HT-29 (cell line): ENCODE data around the gene AP2A1. TPM values are rescaled to one million over a fixed set of nuclear protein-coding genes. Genes with fewer than 3 reads are reported as not detected.
"Not testable (repeated sequence)": the region's sequence is repeated elsewhere in the genome, so short reads cannot be mapped to it uniquely, and the experiment has no call there.

Source experiments
- DNase-seq: peaks from one replicate; pipeline ENCODE4 v3.0.0-alpha.2; 2015; ENCODE audit warnings: low spot score
- total RNA-seq: library from RNA; depleted of rRNA; stranded (reverse); fragments of >200 nt; shearing (Covaris generic); gene quantifications from 2 replicates; pipeline ENCODE4 v1.2.3, GENCODE V29; 2014; rRNA removed

Gene AP2A1
- total RNA-seq: 122 and 131 TPM in 2 replicates

GRCh38 chr19:49766930-49767299 is at the start of gene AP2A1:
Gene AP2A1 (plus strand): TSS chr19:49767001. CDS start chr19:49767134, 133 bp downstream.
- DNase-seq: no peak

DNA sequence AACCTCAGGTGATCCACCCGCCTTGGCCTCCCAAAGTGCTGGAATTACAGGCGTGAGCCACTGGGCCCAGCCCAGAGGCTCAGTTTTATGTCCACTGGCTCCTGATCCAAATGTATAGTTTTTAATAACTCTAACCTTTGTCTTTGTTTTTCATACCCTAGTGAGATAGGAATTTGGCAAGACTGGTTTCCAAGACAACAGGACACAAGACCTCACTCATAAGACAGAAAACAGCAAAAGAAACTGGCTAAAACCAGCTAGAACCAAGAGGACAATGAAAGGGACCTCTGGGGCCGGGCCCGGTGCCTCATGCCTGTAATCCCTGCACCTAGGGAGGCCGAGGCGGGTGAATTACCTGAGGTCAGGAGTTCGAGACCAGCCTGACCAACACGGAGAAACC is 48.3 kb upstream of the AP2A1 start:
- DNase-seq: no peak

DNA sequence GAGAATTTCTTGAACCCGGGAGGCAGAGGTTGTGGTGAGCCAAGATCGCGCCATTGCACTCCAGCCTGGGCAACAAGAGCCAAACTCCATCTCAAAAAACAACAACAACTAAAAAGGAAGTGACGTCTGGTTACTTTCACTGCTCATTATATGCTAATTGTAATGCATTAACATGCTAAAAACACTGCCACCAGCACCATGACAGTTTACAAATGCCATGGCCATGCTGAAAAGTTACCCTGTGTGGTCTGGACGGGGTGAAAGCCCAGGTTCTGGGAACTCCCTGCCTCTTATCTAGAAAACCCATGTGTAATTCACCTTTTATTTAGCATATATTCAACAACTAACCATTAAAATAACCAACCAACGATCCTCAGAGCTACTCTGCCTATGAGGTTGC is 47.8 kb upstream of the AP2A1 start:
- DNase-seq: no peak

DNA sequence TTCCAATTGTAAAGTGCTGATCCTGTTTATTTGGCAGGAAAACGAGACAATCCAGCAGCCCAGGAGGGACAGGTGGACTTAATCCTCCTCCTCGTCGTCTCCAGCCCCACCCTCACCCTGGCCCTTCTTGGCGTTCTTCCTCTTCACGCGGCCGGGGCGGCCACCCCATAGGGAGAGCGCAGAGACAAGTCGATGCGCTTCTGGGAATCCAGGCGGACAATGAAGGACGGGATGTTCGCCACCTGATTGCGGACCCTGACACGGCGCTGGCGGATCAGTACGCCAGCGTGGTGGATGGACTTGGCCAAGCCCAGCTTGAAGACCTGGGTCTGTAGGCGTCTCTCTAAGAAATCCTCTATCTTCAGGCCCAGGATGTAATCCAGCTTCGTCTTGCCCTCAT is 47.4 kb upstream of the AP2A1 start:
- not testable (repeated sequence) for DNase-seq

DNA sequence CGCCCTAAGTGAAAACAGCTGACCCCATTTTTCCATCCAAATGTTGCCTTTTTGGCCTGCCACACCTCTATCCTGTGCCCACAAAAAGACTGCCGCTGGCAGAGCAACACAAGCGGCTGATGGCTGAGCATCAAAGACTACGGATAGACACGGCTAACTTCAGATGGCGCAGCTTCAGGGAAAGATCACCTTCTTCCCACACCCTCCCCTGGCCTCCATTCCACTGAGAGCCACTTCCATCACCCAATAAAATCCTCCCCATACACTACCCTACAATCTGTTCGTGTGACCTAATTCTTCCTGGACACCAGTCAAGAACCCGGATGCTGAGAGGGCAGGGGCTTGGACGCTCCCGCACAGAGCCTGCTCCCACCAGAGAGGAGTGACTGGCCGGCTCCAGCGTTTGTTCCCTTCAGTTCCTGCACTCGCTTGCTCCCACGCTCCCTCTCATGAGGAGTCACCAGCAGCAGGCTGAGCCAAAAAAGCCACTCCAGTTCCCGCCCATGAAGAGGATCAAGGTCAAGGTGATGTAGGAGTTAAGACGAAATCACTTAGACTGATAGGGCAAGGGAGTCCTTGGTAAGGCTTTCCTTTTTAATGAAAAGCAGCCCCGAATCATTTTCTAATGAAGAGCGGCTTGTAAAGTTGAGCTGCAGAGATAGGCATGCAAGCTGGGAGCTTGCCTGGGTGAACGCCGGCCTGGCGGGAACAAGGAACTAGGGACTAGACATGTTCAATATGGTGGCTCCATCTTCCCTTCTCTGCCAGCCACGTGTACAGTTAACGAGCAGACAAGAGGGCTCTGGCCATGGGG is 39.4 kb upstream of the AP2A1 start:
- no peak for DNase-seq

GRCh38 chr19:49730166-49730565 is 36.6 kb upstream of the AP2A1 start:
- no peak for DNase-seq

DNA sequence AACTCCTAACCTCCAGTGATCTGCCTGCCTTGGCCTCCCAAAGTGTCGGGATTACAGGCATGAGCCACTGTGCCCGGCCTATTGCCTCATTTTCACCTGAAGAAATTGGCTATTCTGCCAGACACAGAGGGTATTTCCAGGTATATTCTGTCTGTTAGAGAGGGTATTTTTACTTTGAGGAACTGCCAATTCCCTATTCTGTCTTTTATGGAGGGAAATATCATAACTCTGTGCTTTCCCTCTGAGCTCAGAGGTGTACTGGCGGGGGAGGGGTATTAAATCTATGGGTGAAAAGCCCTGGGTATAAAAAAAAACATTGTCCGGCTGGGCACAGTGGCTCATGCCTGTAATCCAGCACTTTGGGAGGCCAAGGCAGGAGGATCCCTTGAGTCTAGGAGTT is 28.5 kb upstream of the AP2A1 start:
- DNase-seq: no peak

- DNase-seq: no peak
Measured at GRCh38 chr19:49739098-49739497, 27.7 kb upstream of the AP2A1 start.

GRCh38 chr19:49739933-49740332 is 26.9 kb upstream of the AP2A1 start:
- DNase-seq: no peak

GRCh38 chr19:49741210-49741844 is 25.5 kb upstream of the AP2A1 start:
- no peak for DNase-seq

DNA sequence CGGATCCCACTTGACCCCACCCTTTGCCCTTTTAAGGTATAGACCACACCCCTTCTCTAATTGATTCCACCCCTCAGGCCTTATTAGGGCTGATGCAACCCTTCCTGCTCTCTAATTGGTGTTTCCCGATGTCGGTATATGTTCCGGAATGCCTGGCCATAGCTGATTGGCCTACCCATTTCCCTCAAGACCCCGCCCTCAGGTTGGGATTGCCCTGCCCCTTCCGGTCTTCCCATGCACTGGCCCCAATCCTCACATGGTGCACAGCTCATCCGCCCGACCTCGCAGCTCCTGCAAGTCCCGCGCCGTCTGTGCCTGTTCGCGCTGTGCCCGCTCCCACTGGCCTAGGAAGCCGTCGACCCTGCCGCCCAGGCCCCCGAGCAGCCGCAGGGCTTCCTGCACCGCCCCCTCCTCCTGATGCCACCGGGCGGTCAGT is 21.8 kb upstream of the AP2A1 start:
- DNase-seq: no peak

DNA sequence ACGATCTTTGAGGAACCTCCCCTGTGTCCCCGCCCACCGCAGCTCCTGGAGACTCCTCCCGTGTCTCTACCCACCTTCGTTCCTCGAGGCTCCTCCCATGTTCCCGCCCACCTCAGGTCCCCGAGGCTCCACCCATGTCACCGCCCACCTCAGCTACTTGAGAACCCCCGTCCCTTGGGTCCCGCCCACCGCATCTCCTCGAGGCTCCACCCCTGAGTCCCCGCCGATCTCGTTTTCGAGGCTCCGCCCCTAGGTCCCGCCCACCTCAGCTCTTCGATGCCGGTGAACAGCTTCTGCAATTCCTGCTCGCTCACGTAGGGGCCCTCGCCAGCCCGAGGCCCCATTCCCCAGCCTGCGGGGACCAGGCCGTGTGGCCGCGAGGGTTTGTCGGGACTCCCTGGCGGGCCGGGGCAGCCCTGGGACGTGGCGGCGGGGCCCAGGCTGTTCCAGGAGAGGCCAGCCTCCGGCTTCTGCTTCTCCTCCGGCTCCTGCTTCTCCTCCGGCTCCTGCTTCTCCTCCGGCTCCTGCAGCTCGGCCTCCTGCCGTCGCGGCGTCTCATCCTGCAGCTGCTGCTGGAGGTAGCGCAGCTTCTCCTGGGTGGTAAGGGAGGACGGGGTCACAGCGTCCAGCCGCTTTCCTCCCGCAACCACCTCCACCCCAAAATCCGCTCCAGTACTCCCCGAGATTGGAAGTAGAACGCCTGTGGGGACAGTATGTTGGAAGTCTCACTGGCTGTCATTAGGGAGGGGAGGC is 20.4 kb upstream of the AP2A1 start:
- DNase-seq: peak; percentile 29

DNA sequence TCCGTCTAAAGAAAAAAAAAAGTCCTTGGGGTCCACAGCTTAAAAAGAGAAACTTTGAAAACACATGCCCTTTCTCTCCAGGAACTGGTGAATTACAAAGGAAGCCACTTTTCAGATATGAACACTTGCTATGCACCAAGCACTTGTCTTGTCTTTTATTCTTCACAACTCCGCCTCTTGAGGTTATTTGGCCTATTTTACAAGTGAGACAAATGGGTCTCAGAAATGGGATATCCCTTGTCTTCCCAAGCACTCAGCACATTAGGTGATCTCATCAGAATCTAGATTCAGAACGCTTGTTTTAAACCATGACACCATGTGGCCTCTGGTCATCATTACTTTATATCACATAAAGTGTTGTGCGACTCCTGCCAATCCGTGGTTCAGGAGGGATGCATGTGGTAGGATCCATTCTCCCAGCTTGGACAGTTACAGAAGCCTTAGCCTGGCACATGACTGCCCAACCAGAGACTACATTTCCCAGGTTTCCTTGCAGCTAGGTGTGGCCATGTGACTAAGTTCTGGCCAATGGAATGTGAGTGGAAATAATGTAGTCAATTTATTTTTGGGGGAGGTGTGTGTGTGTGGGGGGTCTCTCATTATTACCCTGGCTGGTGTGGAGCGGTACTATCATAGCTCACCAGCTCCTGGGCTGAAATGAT is 17.6 kb upstream of the AP2A1 start:
- DNase-seq: peak; percentile 36

DNA sequence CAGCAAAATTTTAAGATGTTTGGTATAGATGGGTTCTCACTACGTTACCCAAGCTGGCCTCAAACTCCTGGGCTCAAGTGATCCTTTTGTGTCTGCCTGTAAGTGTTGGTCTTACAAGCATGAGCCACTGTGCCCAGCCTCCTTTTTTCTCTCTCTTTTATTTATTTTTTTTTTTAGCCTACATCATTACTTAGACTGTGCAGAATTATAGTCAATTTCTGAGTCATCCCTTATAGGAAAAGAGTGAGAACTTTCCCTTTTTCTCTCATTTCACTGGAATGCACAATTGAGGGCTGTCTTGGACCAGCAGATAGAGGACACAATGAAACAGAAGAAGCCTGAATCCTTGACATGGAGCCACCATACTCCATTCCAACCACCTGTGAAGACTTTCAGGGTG is 17.0 kb upstream of the AP2A1 start:
- no peak for DNase-seq

GRCh38 chr19:49752701-49753100 is 14.1 kb upstream of the AP2A1 start:
- DNase-seq: no peak

DNA sequence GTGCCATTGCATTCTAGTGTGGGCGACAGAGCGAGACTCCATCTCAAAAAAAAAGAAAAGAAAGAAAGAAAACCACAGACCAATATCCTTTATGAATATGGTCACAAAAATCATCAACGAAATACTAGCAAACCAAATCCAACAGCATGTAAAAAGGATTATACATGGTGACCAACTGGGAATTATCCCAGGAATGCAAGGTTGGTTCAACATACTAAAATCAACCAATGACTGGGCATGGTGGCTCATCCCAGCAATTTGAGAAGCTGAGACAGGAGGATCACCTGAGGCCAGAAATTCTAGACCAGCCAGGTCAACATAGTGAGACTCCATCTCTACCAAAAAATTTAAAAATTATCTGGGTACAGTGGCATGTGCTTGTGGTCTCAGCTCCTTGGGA is 10.8 kb upstream of the AP2A1 start:
- no peak for DNase-seq

GRCh38 chr19:49758292-49758691 is 8.5 kb upstream of the AP2A1 start:
- DNase-seq: no peak

DNA sequence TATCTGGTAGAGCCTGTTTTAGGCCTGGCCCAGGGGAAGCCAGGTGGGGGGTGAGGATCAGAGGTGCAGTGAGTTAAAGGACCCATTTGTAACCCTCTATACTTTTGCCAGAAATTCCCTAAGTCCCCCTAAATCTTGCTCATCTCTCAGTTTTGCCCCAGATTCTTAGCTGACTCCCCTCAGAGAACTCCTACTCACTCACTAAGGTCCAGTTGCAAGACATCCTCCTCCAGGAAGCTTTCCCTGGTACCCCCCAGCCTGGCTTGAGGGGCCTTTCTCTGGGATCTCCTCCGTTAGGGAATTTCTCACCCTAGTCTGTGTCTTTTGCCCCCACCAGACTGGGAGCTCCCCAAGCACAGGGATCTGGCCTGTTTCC is 5.6 kb upstream of the AP2A1 start:
- no peak for DNase-seq

GRCh38 chr19:49761625-49762311 is 5.0 kb upstream of the AP2A1 start:
- no peak for DNase-seq

GRCh38 chr19:49763230-49763629 is 3.6 kb upstream of the AP2A1 start, which contains the start of gene TSKS:
Gene TSKS (minus strand): TSS chr19:49763306. CDS start chr19:49763247, 59 bp downstream.
- DNase-seq: no peak

DNA sequence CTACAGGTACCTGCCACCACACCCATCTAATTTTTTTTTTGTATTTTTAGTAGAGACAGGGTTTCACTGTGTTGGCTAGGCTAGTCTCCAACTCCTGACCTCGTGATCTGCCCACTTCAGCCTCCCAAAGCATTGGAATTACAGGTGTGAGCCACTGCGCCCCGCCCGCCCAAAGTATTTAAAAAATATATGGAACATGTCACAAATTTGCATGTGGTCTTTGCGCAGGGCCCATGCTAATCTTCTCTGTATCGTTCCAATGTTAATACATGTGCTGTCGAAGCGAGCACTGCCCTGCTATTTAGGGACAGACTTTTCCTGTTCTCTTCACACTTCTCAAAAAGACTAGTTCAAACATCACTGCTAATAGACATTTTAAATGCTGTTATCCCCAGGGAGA is 2.5 kb upstream of the AP2A1 start:
- DNase-seq: no peak
